T47D (cell line): ENCODE measurements around the gene B4GALT6.

Experiments used
- DNase-seq, 2 experiments: peaks; one replicate each; pipeline versions ENCODE4 v3.0.0 to v3.0.0-alpha.2; 2011 to 2012; ENCODE audit warnings: low read depth in 1 of 2, low spot score in 1 of 2
- JUND ChIP-seq: IDR thresholded peaks from 2 replicates; pipeline ENCODE4 v1.6.1; 2012; ENCODE audit warnings: low read depth
- in situ Hi-C: cut with HindIII; loops from 2 replicates; pipeline ENCODE4 v1.10.0; 2016; ENCODE audit warnings: low sequenced_read_pairs, low pct_unique_long_range_greater_than_20kb

The B4GALT6 gene

DNA sequence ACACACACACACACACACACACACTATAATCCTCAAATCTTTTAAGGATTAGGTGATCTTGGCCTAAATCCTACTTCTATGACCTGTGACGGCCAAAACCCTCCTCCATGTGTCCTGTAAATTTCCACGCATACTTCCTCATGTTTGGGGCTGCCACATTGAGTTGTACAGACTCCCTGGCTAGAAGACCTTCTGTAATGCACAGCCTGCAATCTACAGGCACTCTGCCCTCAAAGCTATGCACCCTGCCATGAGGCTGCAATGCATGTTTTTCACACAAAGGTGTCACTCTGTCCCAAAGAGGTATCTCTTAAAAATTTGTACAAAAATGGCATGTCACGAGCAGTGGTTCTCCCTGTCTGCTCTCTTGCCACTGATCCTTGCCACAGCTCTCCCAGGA is 26.4 kb upstream of the B4GALT6 start:
- in situ Hi-C loops: no loop called here
- peak in 1 of 2 experiments; percentile 30 for DNase-seq
- no peak for TF ChIP-seq JUND

DNA sequence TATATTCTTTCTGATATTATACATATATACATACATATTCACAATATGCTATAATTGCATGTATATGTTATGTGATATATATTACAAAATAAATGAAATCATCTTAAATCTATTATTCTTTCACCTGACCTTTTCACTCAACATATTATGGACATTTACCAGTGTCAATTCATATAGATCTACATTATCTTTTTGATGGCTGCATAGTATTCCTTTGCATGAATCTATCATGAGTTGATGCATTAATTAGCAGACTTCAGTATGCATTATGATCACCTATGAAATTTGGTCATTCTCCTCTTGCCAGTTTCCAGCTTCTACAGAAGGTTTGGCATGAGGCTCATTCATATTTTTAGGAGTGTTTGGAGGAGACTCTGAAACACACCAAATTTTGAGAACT is 23.4 kb upstream of the B4GALT6 start:
- DNase-seq: no peak
- in situ Hi-C loops: no loop called here
- no peak for TF ChIP-seq JUND

DNA sequence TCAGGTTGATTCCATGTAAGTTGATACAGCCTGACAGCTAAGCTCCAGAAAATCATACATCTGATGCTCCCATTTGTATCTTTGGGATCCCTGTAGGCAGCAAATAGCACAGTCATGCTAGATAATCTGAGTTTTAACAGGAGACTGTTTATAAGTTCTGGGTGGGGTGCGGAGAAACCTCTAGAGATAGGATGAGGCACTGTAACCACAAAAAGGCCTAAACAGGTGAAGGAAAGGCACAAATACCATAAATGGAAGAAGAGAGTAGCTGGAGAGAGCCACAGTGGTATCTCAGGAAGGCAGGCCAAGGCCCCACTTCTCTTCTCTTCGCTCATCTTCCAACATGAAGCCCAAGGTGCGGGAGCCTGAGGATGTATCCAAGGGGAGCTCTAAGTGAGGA is 18.1 kb upstream of the B4GALT6 start:
- in situ Hi-C loops: no loop called here
- DNase-seq: no peak

DNA sequence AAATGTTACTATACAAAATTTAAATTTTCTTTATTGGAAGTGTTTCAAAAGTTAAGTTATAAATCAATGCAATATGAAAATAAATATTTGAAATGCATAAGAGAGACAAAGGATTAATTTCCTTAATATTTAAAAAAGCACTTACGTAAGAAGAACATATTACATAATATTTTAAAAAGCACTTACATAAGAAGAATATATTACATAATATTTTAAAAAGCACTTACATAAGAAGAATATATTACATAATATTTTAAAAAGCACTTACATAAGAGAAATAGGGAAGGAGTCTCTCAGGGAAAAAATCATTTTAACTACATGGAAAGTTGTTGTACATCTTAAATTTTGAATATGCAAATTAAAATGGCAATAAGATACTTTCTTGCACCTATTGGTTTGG is 17.4 kb upstream of the B4GALT6 start:
- TF ChIP-seq JUND: no peak
- in situ Hi-C loops: no loop called here
- DNase-seq: no peak

More for the DNA sequence above, 18.1 kb upstream of the B4GALT6 start:
- TF ChIP-seq JUND: no peak

DNA sequence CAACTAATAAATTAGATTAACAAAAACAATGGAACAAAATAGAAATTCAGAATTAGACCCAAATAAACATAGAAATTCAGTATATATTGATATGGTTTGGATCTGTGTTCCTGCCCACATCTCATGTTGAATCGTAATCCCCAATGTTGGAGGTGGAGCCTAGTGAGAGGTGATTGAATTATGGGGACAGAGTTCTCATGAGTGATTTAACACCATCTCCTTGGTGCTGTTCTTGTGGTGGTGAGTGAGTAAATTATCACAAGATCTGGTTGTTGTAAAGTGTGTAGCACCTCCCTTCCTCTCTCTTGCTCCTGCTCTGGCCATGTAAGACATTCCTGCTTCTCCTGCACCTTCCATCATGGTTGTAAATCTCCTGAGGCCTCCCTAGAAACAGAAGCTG is 16.6 kb upstream of the B4GALT6 start:
- in situ Hi-C loops: no loop called here
- no peak for DNase-seq
- no peak for TF ChIP-seq JUND

DNA sequence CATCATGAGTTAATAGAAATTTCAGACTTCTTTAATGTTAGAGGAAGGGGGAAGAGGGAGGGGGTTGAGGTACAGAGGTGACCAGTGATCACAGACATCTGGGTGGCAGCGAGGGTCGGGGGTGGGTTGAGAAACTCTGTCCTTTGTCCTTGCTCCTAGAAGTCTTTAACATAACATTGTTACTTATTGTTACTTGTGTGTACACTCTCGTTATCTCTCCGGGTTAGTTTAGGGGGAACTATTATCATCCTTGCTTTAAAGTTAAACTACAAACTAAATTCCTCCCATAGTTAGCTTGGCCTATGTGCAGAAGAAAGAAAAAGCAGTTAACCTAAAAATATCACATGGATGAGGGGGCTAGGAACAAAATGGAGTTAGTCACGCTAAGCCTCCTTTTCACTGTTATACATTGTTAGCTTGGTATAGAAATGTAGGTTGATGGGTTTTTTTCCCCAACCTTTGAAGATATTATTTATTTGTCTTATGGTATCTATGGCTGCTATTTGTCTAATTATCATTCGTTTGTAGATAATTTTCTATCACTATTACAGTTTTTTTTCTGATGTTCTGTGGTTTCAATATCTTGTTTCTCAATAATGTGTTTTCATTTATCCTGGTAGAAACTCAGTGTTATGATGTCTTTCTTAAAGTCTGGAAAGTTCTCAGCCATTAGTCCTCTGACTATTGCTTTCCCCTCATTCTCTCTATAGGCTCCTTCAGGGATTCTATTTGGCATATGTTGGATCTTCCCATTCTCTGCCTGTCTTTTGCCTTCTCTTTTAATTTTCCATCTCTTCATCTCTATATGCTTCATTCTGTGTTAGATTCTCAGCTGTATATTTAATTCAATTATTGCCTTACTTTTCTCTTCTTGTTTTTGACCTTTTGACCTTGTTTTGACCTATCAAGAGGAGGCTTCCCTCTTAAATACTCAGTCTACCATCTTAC is 13.2 kb upstream of the B4GALT6 start:
- no peak for TF ChIP-seq JUND
- DNase-seq: no peak
- in situ Hi-C loops: no loop called here

DNA sequence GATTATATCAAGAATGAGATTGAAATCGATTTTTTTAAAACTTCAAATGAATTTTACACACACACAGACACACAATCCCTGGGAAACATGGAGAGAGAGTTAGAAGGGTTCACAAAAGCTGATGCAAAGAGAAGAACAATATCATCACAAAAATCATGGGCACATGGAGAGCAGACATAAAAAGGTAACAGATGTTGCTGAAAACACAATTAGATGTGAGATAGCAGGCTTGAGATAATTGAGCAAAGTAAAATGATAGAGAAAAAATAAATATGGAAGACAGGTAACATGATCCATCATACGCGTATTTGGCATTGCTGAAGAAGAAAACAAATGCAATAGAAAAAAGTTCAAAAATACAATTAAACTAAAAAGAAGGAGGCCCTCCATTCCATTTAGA is 11.6 kb upstream of the B4GALT6 start:
- TF ChIP-seq JUND: no peak
- DNase-seq: no peak
- in situ Hi-C loops: no loop called here

DNA sequence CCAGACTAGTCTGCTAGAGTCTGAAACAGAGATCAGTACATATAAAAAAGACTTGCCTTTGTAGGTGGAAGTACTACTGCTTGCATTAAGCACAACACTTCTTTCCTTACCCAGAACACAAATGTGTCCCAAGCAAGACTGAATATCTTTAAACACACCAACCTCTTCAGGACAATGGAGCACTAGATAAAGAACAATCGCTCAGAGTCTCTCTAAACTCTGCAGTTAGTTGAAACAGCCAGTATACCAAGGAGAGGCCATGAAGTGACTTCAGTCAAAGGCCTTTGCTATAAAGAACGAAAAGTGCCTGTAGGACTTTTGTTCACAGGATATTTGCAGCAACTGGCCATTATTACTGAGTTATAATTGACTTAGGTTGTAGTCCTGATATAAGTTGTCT is 9.9 kb upstream of the B4GALT6 start:
- in situ Hi-C loops: no loop called here
- no peak for DNase-seq
- TF ChIP-seq JUND: no peak

DNA sequence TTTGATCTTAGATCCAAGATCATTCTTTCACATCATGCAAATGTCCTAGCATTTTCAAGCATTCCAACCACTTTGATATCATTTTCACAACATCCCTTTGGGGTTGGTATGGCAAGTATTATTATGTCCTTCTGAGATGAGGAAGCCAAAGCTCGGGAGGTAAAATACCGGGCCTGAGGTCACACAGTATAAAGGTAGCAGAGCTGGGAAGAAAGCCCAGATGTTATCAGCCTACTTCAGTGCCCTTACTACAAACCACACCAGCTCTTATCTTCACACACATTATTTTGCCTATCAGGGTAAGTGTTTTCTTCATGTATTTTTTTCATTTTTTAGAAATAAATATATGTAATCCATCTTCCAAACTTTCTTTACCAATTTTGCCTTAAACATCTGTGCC is 4.2 kb upstream of the B4GALT6 start:
- in situ Hi-C loops: no loop called here
- TF ChIP-seq JUND: no peak
- no peak for DNase-seq

DNA sequence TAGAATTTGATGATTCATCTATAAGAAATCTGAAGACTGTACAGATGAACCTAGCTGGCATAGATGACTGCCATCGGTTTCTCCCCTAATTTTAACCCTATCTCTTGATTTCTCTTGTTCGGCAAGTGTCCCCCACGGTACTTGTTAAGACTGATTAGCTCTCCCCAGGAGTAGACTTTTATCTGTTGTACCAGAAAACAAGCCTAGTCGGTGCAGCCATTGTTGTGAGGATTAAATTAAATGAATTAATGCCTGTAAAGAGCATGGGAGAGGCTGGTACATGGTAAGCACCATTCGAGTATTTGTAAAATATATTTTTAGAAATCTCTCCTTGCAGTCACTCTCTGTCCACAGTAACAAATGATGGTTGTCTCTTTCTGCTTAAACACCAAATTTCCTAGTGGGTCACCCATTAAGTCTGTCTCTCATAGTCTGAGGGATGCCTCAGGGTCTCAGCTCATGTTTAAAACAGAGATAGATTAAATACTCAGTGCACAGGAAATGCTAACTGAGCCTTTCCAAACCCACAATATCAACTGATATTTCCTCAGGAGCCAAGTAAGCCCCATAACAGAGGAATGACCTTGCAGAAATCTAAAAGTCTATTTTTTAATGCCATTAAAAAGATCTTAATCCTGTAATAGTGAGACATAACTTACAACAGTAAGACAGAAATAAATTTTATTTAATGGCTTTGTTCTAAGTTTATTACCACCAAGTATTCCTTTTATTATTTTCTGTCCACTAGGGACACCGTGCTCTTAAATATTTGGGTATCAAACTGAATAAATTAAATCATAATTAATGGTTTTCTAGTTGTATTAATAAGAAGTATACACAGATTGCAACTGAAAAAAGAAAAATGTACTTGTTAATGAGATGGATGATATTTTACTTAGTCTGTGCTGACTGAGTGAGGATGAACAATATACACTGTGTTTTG is 2.9 kb upstream of the B4GALT6 start:
- in situ Hi-C loops: no loop called here
- no peak for TF ChIP-seq JUND
- DNase-seq: no peak

DNA sequence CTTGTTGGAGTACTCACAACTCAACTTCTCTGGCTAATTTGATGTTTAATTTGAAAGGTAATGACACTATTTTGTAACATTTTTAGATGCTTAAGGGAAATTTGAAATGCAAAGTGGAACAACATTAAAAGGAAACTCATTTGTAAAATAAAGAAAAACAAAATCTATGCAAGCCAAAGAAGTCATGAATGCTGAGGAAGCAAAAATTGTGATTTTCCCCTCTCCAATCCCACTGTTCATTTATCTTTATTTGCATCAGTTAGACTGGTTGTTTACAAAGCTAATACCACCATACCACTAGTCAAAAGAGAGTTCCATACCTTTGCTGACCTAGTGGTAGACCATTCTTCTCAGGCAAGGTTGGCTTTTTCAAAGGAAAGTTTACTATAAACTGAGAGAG is 2.2 kb upstream of the B4GALT6 start:
- in situ Hi-C loops: no loop called here
- TF ChIP-seq JUND: no peak
- DNase-seq: no peak

DNA sequence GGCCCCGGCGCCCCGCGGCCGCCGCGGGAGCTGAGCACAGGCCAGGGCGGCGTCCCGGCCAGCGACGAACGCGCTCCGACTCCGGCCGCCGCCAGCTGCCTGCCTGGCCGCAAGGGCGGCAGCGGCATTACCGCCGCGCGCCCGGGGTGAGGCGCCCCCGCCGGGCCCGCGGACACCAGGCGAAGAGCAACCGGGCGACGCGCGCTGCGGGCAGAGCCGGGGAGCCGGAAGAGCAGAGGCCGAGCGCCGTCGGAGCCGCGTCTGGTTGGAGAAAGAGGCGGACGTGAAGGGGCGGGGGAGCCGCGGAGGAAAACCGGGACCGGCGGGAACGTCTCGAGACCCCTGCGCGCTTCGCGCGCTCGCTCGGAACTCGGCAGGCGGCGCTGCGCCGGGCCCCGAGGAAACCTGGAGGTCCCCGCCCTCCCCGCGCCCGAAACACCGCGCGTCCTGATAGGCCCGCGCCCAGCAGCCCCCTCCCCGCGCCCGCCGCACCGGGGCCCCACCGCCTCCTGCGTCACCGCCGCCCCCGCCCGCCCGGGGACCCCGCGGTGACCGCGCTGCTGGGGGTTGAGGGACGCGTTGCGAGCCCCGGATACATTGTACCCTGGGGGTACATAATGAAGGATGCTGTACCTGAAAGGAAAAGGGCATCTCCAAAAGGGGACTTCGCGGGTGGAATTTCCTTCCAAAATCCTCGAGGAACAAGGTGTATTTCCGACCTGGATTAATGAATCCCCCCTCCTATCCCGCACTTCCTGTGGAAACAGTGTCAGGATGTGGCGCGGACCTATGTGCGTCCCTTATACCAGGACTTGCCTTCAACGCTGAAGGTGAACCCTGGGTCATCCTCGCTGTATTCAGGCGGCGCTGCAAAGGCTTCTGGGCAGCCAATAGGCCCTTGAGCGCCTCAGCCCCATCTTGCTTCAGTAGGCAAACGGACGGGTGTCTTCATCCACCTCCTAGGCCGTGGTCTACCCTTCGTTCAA is 1.0 kb upstream of the B4GALT6 start:
- TF ChIP-seq JUND: no peak
- DNase-seq: peak; percentile 73 to 74
- in situ Hi-C loops: no loop called here
